ENCODE data around the gene TSEN34. TPM values are rescaled to one million over a fixed set of nuclear protein-coding genes. Genes with fewer than 3 reads are reported as not detected.

Gene TSEN34
- total and polyA plus RNA-seq, 3 donors from 2014 or later, result 73.1 to 177 (median 162) TPM

DNA sequence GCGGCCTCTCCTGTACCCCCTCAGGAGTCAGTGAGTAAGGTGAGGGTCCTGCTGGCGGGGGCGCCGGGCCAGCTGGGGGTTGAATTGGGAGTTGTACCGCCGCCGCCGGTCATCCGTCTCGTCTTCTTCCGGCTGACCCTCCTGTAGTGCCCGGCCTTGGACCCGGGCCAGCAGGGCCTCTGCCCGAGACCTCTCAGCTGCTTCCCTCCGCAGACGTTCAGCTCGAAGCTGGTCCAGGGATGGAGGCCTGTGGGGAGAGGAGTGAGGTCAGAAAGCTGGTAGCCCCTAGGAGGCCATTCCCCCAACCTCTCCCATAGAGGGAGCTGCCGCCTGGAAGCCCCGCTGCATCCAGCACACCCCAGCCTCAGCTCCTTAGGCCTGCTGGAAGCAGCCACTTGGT lies 35.4 kb upstream of the TSEN34 start:
- H3K9me3 ChIP-seq, result no peaks in the 10 kb centered on the region
- WGBS, 2 donors, result 55 to 78% methylated on average over 16 to 19 of the region's 19 CpGs
- peaks cover 14% of the 10 kb centered on the region for H3K4me1 ChIP-seq
- no peak overlapping the region for H3K27ac ChIP-seq
- no peaks in the 10 kb centered on the region for H3K36me3 ChIP-seq (ENCODE audit: low read depth, missing control alignments)
- no peaks in the 10 kb centered on the region for H3K27me3 ChIP-seq
- intact Hi-C loops (cut with DNase I; ENCODE audit: low total_unique reads), result no loop called here
- TF ChIP-seq CTCF (IDR thresholded peaks at IDR 0.05), result no peak
- no peak for TF ChIP-seq POLR2A (IDR thresholded peaks at IDR 0.05)
- H3K4me3 ChIP-seq, result no peak overlapping the region
- DNase-seq, result no peak

DNA sequence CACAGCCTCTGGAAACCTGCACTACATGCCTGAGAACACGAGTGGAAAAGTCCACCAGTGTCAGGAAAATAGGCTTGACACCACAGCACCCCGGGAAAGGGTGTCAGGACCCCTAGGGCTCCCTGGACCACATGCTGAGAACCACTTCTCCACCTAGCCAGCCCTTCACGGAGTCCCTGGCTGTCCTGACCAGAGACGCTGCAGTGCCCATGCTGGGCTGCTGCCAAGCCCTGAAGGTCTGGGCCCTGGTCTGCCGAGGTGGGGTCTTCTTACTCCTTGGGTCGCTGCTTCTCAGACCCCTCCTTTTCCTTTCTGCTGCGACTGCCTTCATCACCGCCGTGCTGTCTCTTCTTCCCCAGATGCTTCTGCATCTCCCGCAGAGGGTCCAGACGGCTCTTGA lies 34.6 kb upstream of the TSEN34 start:
- intact Hi-C loops (cut with DNase I; ENCODE audit: low total_unique reads), result no loop called here

GRCh38 chr19:54156953-54157352 lies 34.2 kb upstream of the TSEN34 start:
- intact Hi-C loops (cut with DNase I; ENCODE audit: low total_unique reads), result no loop called here
- TF ChIP-seq POLR2A (IDR thresholded peaks at IDR 0.05) (no peak), CTCF (IDR thresholded peaks at IDR 0.05) (no peak)
- no peaks in the 10 kb centered on the region for H3K9me3 ChIP-seq
- H3K27me3 ChIP-seq, result no peaks in the 10 kb centered on the region
- WGBS, 2 donors, result 92 to 93% methylated on average over 2 to 3 of the region's 3 CpGs
- peaks cover 20% of the 10 kb centered on the region for H3K4me1 ChIP-seq
- DNase-seq, result no peak
- H3K4me3 ChIP-seq, result no peak overlapping the region
- no peak overlapping the region for H3K27ac ChIP-seq
- no peaks in the 10 kb centered on the region for H3K36me3 ChIP-seq (ENCODE audit: low read depth, missing control alignments)

More for the DNA sequence above, 34.6 kb upstream of the TSEN34 start:
- TF ChIP-seq POLR2A (IDR thresholded peaks at IDR 0.05), result no peak
- TF ChIP-seq CTCF (IDR thresholded peaks at IDR 0.05), result no peak
- Histone ChIP-seq H3K4me1 (peaks cover 20% of the 10 kb centered on the region), H3K9me3 (no peaks in the 10 kb centered on the region), H3K4me3 (no peak overlapping the region), H3K36me3 (ENCODE audit: low read depth, missing control alignments) (no peaks in the 10 kb centered on the region), H3K27ac (no peak overlapping the region), H3K27me3 (no peaks in the 10 kb centered on the region)
- WGBS, 2 donors, result 73 to 77% methylated on average over 9 to 11 of the region's 11 CpGs
- no peak for DNase-seq

GRCh38 chr19:54158812-54159351 lies 32.2 kb upstream of the TSEN34 start:
- no peak for TF ChIP-seq CTCF (IDR thresholded peaks at IDR 0.05)
- no peak for TF ChIP-seq POLR2A (IDR thresholded peaks at IDR 0.05)
- Histone ChIP-seq H3K4me1 (peaks cover 20% of the 10 kb centered on the region), H3K36me3 (ENCODE audit: low read depth, missing control alignments) (no peaks in the 10 kb centered on the region), H3K27ac (peak overlapping the region; percentile 93 to 97), H3K27me3 (no peaks in the 10 kb centered on the region), H3K9me3 (no peaks in the 10 kb centered on the region), H3K4me3 (peak overlapping the region; percentile 76 to 78)
- no peak for DNase-seq
- 7% methylated on average over 19 of the region's 19 CpGs for WGBS, 2 donors
- intact Hi-C loops (cut with DNase I; ENCODE audit: low total_unique reads), result no loop called here
